Endothelial cell (in vitro differentiated cells): ENCODE data around the gene SULT2B1. TPM values are rescaled to one million over a fixed set of nuclear protein-coding genes. Genes with fewer than 3 reads are reported as not detected.

Experiments used
- DNase-seq: peaks from one replicate; pipeline ENCODE4 v3.0.0; 2021; ENCODE audit warnings: low spot score
- H3K27ac Mint-ChIP-seq: one replicate; pipeline ENCODE4 v1.8.0; 2021; ENCODE audit warnings: mixed read lengths, inconsistent platforms; ENCODE audit not compliant: unreplicated experiment
- H3K27me3 Mint-ChIP-seq: one replicate; pipeline ENCODE4 v1.8.0; 2021; ENCODE audit warnings: mild to moderate bottlenecking, moderate library complexity, mixed read lengths, inconsistent platforms; ENCODE audit not compliant: unreplicated experiment
- H3K36me3 Mint-ChIP-seq: one replicate; pipeline ENCODE4 v1.8.0; 2021; ENCODE audit warnings: mild to moderate bottlenecking, low read depth, mixed read lengths, inconsistent platforms; ENCODE audit not compliant: unreplicated experiment
- H3K4me1 Mint-ChIP-seq: one replicate; pipeline ENCODE4 v1.8.0; 2021; ENCODE audit warnings: mild to moderate bottlenecking, mixed read lengths, inconsistent platforms; ENCODE audit not compliant: unreplicated experiment
- H3K4me3 Mint-ChIP-seq: one replicate; pipeline ENCODE4 v1.8.0; 2021; ENCODE audit warnings: mild to moderate bottlenecking, mixed read lengths, inconsistent platforms; ENCODE audit not compliant: unreplicated experiment
- H3K9me3 Mint-ChIP-seq: one replicate; pipeline ENCODE4 v1.8.0; 2021; ENCODE audit warnings: mixed read lengths, inconsistent platforms; ENCODE audit not compliant: unreplicated experiment
- CTCF ChIP-seq: fragments of 200-600 bp; sonication (generic); IDR thresholded peaks from one replicate; pipeline ENCODE4 v1.5.0; 2021; ENCODE audit warnings: antibody characterized with exemption; ENCODE audit not compliant: unreplicated experiment
- total RNA-seq: library from RNA; stranded (reverse); fragmentation: NEBNext Ultra II Directional; extraction: Animal tissue kit (Norgen Biotek cat#: 25700); gene quantifications from one replicate; pipeline ENCODE4 v1.2.1, GENCODE V29; 2021; ENCODE audit not compliant: unreplicated experiment

Gene SULT2B1
- total RNA-seq, 1 donor from 2014 or later, result 0.62 TPM

DNA sequence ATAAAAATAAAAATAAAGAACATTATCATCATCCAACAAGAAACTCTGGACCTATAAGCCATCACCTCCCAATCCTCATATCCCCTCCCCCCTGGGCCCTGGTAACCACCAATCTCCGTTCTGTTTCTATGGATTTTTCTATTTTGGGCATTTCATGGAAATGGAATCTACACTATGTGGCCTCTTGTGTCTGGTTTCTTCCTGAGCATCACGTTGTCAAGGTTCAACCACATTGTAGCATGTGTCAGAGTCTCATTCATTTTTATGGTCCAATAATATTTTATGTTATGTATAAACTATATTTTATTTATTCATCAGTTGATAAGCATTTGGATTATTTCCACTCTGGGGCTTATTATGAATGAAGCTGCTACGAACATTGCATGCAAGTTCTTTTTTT lies 26.9 kb downstream of the SULT2B1 start:
- Mint-ChIP-seq H3K36me3 (no peaks in the 10 kb centered on the region), H3K9me3 (no peaks in the 10 kb centered on the region), H3K27ac (no peak overlapping the region), H3K27me3 (peaks cover 3% of the 10 kb centered on the region), H3K4me1 (peaks cover under 1% of the 10 kb centered on the region), H3K4me3 (no peak overlapping the region)
- DNase-seq, result no peak
- no peak for TF ChIP-seq CTCF

DNA sequence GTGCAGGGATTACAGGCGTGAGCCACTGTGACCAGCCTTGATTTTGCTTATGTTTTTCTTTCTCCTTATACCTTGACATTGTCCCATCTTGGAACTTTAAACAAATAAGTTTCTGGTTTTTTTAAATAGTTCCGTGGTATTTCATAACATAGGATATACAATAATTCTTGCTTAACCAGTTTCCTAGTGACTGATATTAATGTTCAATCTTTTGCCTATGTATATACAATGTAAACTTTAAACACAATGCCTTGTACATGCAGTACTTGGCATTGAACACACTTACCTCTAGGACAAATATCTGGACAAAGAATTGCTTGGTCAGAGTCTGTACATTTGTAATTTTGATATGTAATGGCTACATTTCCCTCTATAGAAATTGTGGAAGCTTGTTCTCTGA lies 30.2 kb downstream of the SULT2B1 start:
- Mint-ChIP-seq H3K9me3 (no peaks in the 10 kb centered on the region), H3K36me3 (no peaks in the 10 kb centered on the region), H3K4me1 (peaks cover 6% of the 10 kb centered on the region), H3K27me3 (peaks cover 7% of the 10 kb centered on the region), H3K27ac (no peak overlapping the region), H3K4me3 (no peak overlapping the region)
- TF ChIP-seq CTCF, result no peak
- DNase-seq, result no peak

GRCh38 chr19:48587387-48587786 lies 35.4 kb downstream of the SULT2B1 start:
- Mint-ChIP-seq H3K27me3 (peaks cover 5% of the 10 kb centered on the region), H3K27ac (no peak overlapping the region), H3K36me3 (no peaks in the 10 kb centered on the region), H3K9me3 (no peaks in the 10 kb centered on the region), H3K4me3 (no peak overlapping the region), H3K4me1 (peaks cover 9% of the 10 kb centered on the region)
- TF ChIP-seq CTCF, result no peak
- no peak for DNase-seq

DNA sequence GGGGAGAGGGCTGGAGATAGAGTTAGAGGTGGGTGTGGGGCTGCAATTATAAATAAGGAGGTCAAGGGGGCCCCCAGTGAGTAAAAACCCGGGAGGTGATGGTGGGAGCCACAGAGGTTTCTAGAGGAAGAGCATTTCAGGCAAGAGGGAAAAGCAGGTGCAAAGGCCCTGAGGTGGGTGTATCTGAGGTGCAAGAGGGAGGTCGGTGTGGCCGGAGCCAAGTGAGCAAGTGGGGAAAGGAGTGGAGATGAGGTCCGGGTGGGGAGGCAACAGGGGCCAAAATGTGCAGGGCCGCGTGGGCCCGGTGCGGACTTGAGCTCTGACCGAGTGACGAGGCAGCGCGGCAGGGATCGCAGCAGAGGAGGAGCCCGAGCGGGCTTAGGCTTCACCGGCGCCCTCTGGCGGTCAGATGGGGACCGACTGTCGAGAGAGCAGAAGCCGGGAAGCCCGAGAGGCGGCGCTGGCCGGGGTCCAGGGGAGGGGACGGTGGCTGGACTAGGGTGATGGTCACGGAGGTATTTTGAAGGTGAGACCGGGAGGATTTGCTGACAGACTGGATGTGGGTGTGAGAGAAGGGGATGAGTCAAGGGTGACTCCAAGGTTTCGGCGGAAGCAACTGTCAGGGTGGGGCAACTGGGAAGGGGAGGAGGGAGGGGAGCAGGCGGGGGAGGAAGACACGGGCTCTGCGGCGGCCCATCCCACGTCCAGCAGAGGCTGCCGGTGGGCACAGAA lies 36.9 kb downstream of the SULT2B1 start:
- no peaks in the 10 kb centered on the region for H3K9me3 Mint-ChIP-seq
- peak; percentile 94 for DNase-seq
- H3K36me3 Mint-ChIP-seq, result no peaks in the 10 kb centered on the region
- TF ChIP-seq CTCF, result peak; percentile 94
- peaks cover 9% of the 10 kb centered on the region for H3K4me1 Mint-ChIP-seq
- peak overlapping the region; percentile 47 for H3K4me3 Mint-ChIP-seq
- H3K27me3 Mint-ChIP-seq, result peaks cover 5% of the 10 kb centered on the region
- no peak overlapping the region for H3K27ac Mint-ChIP-seq

GRCh38 chr19:48591021-48591420 lies 39.0 kb downstream of the SULT2B1 start:
- Mint-ChIP-seq H3K4me3 (no peak overlapping the region), H3K9me3 (no peaks in the 10 kb centered on the region), H3K36me3 (no peaks in the 10 kb centered on the region), H3K27ac (no peak overlapping the region), H3K4me1 (peaks cover 5% of the 10 kb centered on the region), H3K27me3 (peaks cover 7% of the 10 kb centered on the region)
- DNase-seq, result no peak
- TF ChIP-seq CTCF, result no peak
